D721Med (cell line): Measurements from ENCODE around the gene LUZP1.
A peak's percentile ranks its signal among the peaks of the same experiment; 100 is the strongest.

ENCODE experiments used
- DNase-seq: peaks from one replicate; pipeline ENCODE4 v3.0.0; 2011; ENCODE audit warnings: low spot score; ENCODE audit not compliant: insufficient read length
- FAIRE-seq: peaks from 2 replicates; lab custom pipeline; 2011; peaks lifted over from hg19 to GRCh38; lab: Jason Lieb, UNC
- CTCF ChIP-seq: IDR thresholded peaks from 2 replicates; pipeline ENCODE4 v1.5.1; 2012; ENCODE audit warnings: mild to moderate bottlenecking, control low read depth; ENCODE audit not compliant: insufficient read depth; ENCODE audit errors: missing control alignments

The LUZP1 gene

DNA sequence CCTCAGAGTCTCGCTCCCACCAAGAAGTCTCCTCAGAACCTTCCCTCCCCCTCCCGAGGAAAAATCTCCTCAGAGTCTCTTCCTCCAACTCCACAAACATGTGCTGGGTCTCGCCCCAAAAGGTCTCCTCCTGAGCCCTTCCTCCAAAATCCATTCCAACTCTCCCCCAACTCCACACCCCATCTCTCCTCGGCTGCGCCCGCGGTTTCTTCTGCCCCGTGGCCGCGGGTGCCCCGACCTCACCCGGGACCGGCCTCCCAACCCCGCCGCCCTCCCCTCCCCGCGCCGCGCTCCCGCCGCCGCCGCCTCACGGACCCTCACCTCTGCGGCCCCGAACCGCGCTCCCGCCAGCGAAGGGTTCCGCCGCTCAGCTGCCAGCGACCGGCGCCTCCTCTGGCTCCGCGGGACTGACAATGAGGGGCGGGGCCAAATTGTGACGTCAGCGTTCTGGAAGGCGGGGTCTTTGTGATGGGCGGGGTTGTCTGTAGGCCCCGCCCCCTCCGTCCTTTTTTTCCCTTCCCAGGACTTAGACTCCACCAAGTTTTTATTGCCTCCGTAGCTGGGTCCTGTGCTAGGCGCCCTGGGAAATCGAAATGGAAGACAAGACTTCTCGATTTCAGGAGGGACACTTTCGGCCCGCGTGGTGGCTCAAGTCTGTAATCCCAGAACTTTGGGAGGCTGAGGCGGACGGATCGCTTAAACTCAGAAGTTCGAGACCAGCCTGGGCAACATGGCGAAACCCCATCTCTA, at the start of gene LUZP1:
LUZP1 (minus strand) TSS at position 412 of the 750 bp plus-strand sequence.
- FAIRE-seq, result no peak
- no peak for DNase-seq
- TF ChIP-seq CTCF, result no peak

- DNase-seq (no peak), FAIRE-seq (no peak)
- no peak for TF ChIP-seq CTCF
Measured at GRCh38 chr1:23217421-23218115, 48.9 kb upstream of the LUZP1 start, which contains the start of gene HTR1D. HTR1D (minus strand) TSS chr1:23217502; CDS start chr1:23194219, 23,283 bp downstream.

DNA sequence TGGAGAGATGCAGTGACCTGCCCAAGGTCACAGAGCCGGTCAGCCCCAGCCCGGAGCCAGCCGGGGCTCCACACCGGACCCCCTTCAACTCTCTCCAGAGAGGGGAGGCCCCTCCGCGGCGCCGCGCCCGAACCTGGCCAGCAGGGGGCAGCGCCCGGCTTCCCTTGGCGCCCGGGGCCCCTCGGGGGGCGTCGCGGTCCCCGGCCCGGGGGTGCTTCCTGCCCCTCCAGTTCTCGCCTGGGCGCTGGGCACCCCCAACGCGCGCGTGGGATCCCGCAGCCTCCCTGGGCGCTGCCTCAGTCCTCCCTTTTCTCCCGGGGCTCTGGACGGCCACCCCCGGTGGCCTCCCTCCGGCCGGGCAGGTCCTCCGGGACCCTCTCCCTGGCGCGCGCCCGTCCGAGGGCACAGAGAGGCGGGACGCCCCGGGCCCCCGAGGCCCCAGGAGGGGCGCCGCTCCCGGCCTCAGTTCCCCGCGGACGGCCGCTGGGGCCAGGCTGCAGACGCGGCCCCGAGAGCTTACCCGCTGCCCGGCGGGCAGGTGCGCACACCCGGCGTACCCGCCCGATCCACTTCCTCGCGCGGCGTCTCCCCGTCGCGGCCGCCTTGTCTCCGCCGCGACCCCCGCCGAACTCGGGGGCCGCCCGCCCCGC, 48.2 kb upstream of the LUZP1 start:
- FAIRE-seq (no peak), DNase-seq (no peak)
- TF ChIP-seq CTCF, result peak; percentile 44

GRCh38 chr1:23215751-23216449, 47.2 kb upstream of the LUZP1 start:
- TF ChIP-seq CTCF, result no peak
- no peak for DNase-seq
- no peak for FAIRE-seq

GRCh38 chr1:23215291-23215690, 46.6 kb upstream of the LUZP1 start:
- DNase-seq (no peak), FAIRE-seq (no peak)
- TF ChIP-seq CTCF, result no peak

DNA sequence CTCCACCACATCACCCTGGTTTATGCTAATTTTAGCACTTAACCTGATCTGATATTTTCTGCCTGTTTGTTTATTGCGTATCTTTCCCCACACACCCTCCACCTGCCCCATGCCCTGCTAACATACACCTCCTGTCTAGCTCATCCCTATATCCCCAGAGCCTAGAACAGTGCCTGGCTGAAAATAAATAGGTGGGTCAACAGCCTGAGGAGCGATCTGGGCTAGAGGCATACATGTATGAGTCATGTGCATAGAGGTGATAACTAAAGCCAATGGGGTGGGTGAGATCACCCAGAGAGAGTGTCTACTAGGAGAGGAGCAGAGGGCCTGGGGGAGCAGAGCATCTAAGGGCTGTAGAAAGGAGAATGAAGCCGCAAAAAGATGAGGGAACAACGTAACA, 46.0 kb upstream of the LUZP1 start:
- FAIRE-seq, result no peak
- no peak for TF ChIP-seq CTCF
- no peak for DNase-seq
